ENCODE measurements around the gene CACNG8. TPM values are rescaled to one million over a fixed set of nuclear protein-coding genes. Genes with fewer than 3 reads are reported as not detected.

Gene CACNG8
- polyA plus RNA-seq, 1 donor, result 1.1 TPM

Other genes with a start within 250 kb of the CACNG8 start
- gene NLRP12, start 138.6 kb upstream of the CACNG8 start, polyA plus RNA-seq (ENCODE audit: insufficient read length), result 0.46 TPM
- 184 TPM for gene MYADM, start 95.1 kb upstream of the CACNG8 start, polyA plus RNA-seq (ENCODE audit: insufficient read length)
- 0.43 TPM for gene PRKCG, start 80.7 kb upstream of the CACNG8 start, polyA plus RNA-seq (ENCODE audit: insufficient read length)
- not detected for gene CACNG7, start 53.7 kb upstream of the CACNG8 start, polyA plus RNA-seq (ENCODE audit: insufficient read length)
- 27.6 TPM for gene CACNG6, start 28.7 kb downstream of the CACNG8 start, polyA plus RNA-seq (ENCODE audit: insufficient read length)
- gene VSTM1, start 101.0 kb downstream of the CACNG8 start, polyA plus RNA-seq (ENCODE audit: insufficient read length), result not detected
- gene TARM1, start 118.4 kb downstream of the CACNG8 start, polyA plus RNA-seq (ENCODE audit: insufficient read length), result not detected
- gene OSCAR, start 137.9 kb downstream of the CACNG8 start, polyA plus RNA-seq (ENCODE audit: insufficient read length), result 0.65 TPM
- gene NDUFA3, start 139.9 kb downstream of the CACNG8 start, polyA plus RNA-seq (ENCODE audit: insufficient read length), result 112 TPM
- 16.7 TPM for gene TFPT, start 152.7 kb downstream of the CACNG8 start, polyA plus RNA-seq (ENCODE audit: insufficient read length)
- gene PRPF31, start 152.8 kb downstream of the CACNG8 start, polyA plus RNA-seq (ENCODE audit: insufficient read length), result 55.9 TPM
- 37.7 TPM for gene CNOT3, start 174.8 kb downstream of the CACNG8 start, polyA plus RNA-seq (ENCODE audit: insufficient read length)
- gene LENG1, start 196.8 kb downstream of the CACNG8 start, polyA plus RNA-seq (ENCODE audit: insufficient read length), result 11.1 TPM
- 5.7 TPM for gene TMC4, start 210.2 kb downstream of the CACNG8 start, polyA plus RNA-seq (ENCODE audit: insufficient read length)
- gene MBOAT7, start 226.6 kb downstream of the CACNG8 start, polyA plus RNA-seq (ENCODE audit: insufficient read length), result 28.9 TPM
- gene TSEN34, start 228.4 kb downstream of the CACNG8 start, polyA plus RNA-seq (ENCODE audit: insufficient read length), result 35.0 TPM
- 2,238 TPM for gene RPS9, start 237.9 kb downstream of the CACNG8 start, polyA plus RNA-seq (ENCODE audit: insufficient read length)